Testis (tissue), 2 donors: ENCODE data around the gene DYNLL1.

Experiments used
- POLR2A ChIP-seq: fragments of 450-650 bp; IDR thresholded peaks from one replicate; pipeline ENCODE4 v1.6.1; 2017; ENCODE audit warnings: antibody characterized with exemption, mild to moderate bottlenecking, moderate library complexity
- TF ChIP-seq, protein P1 (sequence below), 3 experiments: fragments of 450-650 bp in 2 of 3; fragments of 200-600 bp in 1 of 3; sonication (generic) in 1 of 3; IDR thresholded peaks; one replicate each; pipeline ENCODE4 v1.5.1; 2016 to 2019; ENCODE audit warnings: antibody characterized with exemption in 3 of 3, mild to moderate bottlenecking in 2 of 3, moderate library complexity in 1 of 3

DNA sequence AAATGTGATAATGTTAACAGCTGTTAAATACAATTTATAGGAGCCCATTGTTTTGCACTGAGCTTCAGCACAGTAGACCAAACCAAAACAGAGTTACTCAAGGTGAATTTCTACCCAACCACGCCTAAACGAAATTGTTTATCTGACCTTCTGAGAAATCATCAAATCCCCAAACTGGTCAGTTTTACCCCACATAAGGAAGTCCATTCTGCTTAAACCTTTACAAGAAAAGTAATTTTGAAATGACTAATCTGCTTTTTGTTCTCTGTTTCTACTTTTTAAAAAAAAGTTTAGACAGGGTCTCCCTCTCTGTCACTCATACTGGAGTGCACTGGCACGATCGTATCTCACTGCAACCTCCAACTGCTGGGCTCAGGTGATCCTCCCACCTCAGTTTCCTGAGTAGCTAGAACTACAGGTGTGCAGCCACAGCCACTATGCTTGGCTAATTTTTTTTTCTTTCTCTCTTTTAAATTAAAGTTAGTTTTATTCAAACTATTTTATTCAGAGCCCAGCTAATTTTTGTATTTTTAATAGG lies 36.9 kb downstream of the DYNLL1 start:
- TF ChIP-seq, protein P1, sequence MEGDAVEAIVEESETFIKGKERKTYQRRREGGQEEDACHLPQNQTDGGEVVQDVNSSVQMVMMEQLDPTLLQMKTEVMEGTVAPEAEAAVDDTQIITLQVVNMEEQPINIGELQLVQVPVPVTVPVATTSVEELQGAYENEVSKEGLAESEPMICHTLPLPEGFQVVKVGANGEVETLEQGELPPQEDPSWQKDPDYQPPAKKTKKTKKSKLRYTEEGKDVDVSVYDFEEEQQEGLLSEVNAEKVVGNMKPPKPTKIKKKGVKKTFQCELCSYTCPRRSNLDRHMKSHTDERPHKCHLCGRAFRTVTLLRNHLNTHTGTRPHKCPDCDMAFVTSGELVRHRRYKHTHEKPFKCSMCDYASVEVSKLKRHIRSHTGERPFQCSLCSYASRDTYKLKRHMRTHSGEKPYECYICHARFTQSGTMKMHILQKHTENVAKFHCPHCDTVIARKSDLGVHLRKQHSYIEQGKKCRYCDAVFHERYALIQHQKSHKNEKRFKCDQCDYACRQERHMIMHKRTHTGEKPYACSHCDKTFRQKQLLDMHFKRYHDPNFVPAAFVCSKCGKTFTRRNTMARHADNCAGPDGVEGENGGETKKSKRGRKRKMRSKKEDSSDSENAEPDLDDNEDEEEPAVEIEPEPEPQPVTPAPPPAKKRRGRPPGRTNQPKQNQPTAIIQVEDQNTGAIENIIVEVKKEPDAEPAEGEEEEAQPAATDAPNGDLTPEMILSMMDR (IDR thresholded peaks at IDR 0.05) = no peak
- no peak for TF ChIP-seq POLR2A
